Activated T-helper 1 cell treated with anti-CD3 and anti-CD28 coated beads, Interleukin-12 subunit alpha, Interleukin-12 subunit beta, Interleukin-2, Interleukin-4 antibody, amounts not matched to agents 30 ng/mL and 10 ng/mL and 1 ng/mL, durations not matched to agents 14 hours and 24 hours and 36 hours (primary cell): ENCODE results near the gene RANGRF. TPM values are rescaled to one million over a fixed set of nuclear protein-coding genes. Genes with fewer than 3 reads are reported as not detected.
"Not testable (repeated sequence)": the region's sequence is repeated elsewhere in the genome, so short reads cannot be mapped to it uniquely, and the experiment has no call there.

Experiments used
- DNase-seq: peaks from one replicate; pipeline ENCODE4 v3.0.0; 2021; ENCODE audit warnings: low spot score
- H3K27ac Mint-ChIP-seq: one replicate; pipeline ENCODE4 v1.8.0; 2021; ENCODE audit warnings: mild to moderate bottlenecking, mixed read lengths
- H3K27me3 Mint-ChIP-seq: one replicate; pipeline ENCODE4 v1.8.0; 2022; ENCODE audit warnings: mild to moderate bottlenecking, moderate library complexity, mixed read lengths; ENCODE audit not compliant: insufficient read depth
- H3K36me3 Mint-ChIP-seq: one replicate; pipeline ENCODE4 v1.8.0; 2021; ENCODE audit warnings: low read depth, mixed read lengths
- H3K4me1 Mint-ChIP-seq: one replicate; pipeline ENCODE4 v1.8.0; 2021; ENCODE audit warnings: low read depth, mixed read lengths
- H3K4me3 Mint-ChIP-seq: one replicate; pipeline ENCODE4 v1.8.0; 2021; ENCODE audit warnings: mild to moderate bottlenecking, moderate library complexity, mixed read lengths
- H3K9me3 Mint-ChIP-seq: one replicate; pipeline ENCODE4 v1.8.0; 2021; ENCODE audit warnings: mixed read lengths
- intact Hi-C: fragments of 100-400 bp; cut with micrococcal nuclease; formaldehyde crosslinking; loops from one replicate; pipeline ENCODE4 v1.15.1; 2024
- total RNA-seq: library from RNA; stranded (reverse); gene quantifications from 2 replicates; pipeline ENCODE4 v1.2.3, GENCODE V29; 2022

RANGRF gene
- total RNA-seq, result 52.9 and 57.9 TPM in 2 replicates

GRCh38 chr17:8288336-8289102 lies at the start of gene RANGRF:
TSS of gene RANGRF (plus strand) at chr17:8288670. CDS start at chr17:8288789, 119 bp downstream.
- Mint-ChIP-seq H3K4me3 (peak within 1 kb of the TSS; percentile 86), H3K36me3 (peaks cover 11% of the 10 kb centered on the region), H3K27me3 (no peaks in the 10 kb centered on the region), H3K9me3 (no peaks in the 10 kb centered on the region), H3K27ac (peak within 1 kb of the TSS; percentile 92), H3K4me1 (peaks cover 37% of the 10 kb centered on the region)
- intact Hi-C loops, result loop anchor here (1.0 to 2.0 kb wide), 6 partner anchors 12 to 147 kb away; partner anchors contain the start of genes BORCS6, NDEL1, PFAS and RPL26
- DNase-seq, result peak; percentile 85

DNA sequence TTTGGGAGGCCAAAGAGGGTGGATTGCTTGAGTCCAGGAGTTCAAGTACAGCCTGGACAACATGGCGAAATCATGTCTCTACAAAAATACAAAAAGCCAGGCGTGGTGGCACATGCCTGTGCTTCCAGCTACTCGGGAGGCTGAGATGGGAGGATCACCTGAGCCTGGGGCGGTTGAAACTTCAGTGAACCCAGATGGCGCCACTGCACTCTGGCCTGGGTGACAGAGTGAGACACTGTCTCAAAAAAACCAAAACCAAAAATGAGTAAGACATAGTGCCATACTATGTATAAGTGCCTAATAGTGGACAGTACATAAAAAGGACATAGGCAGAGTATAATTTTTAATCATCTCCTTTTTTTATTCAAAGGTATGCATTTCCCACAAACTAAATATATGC lies 44.6 kb upstream of the RANGRF start:
- peaks cover 1% of the 10 kb centered on the region for H3K27me3 Mint-ChIP-seq
- peak overlapping the region; percentile 12 for H3K4me3 Mint-ChIP-seq
- H3K9me3 Mint-ChIP-seq, result peaks cover 3% of the 10 kb centered on the region
- DNase-seq, result no peak
- H3K4me1 Mint-ChIP-seq, result peaks cover 32% of the 10 kb centered on the region
- intact Hi-C loops, result no loop called here
- peaks cover 28% of the 10 kb centered on the region for H3K36me3 Mint-ChIP-seq
- H3K27ac Mint-ChIP-seq, result peak overlapping the region; percentile 50

- H3K9me3 Mint-ChIP-seq, result peaks cover 3% of the 10 kb centered on the region
- no peak overlapping the region for H3K27ac Mint-ChIP-seq
- no peak overlapping the region for H3K4me3 Mint-ChIP-seq
- peaks cover 1% of the 10 kb centered on the region for H3K27me3 Mint-ChIP-seq
- intact Hi-C loops, result loop anchor here (5.0 kb wide), 2 partner anchors 32 to 672 kb away; partner anchors contain the start of gene AURKB
- H3K4me1 Mint-ChIP-seq, result peaks cover 40% of the 10 kb centered on the region
- no peak for DNase-seq
- H3K36me3 Mint-ChIP-seq, result peaks cover 28% of the 10 kb centered on the region
Measured at GRCh38 chr17:8244768-8245167, 43.7 kb upstream of the RANGRF start.

GRCh38 chr17:8248751-8249607 lies 39.5 kb upstream of the RANGRF start, which contains the start of gene PFAS:
TSS of gene PFAS (plus strand) at chr17:8249289. CDS start at chr17:8253938, 4,649 bp downstream.
- H3K4me3 Mint-ChIP-seq, result peak within 1 kb of the TSS; percentile 98
- H3K27me3 Mint-ChIP-seq, result peaks cover 1% of the 10 kb centered on the region
- intact Hi-C loops, result loop anchor here (1.0 to 5.0 kb wide), 7 partner anchors 37 to 677 kb away; partner anchors contain the start of genes ALOXE3, AURKB, RANGRF and RPL26
- H3K36me3 Mint-ChIP-seq, result peaks cover 29% of the 10 kb centered on the region
- peak; percentile 95 for DNase-seq
- peak within 1 kb of the TSS; percentile 100 for H3K27ac Mint-ChIP-seq
- H3K4me1 Mint-ChIP-seq, result peaks cover 40% of the 10 kb centered on the region
- H3K9me3 Mint-ChIP-seq, result peaks cover 3% of the 10 kb centered on the region

GRCh38 chr17:8249621-8250500 lies 38.6 kb upstream of the RANGRF start:
- peak overlapping the region; percentile 98 for H3K4me3 Mint-ChIP-seq
- peaks cover 23% of the 10 kb centered on the region for H3K36me3 Mint-ChIP-seq
- H3K27me3 Mint-ChIP-seq, result peaks cover 1% of the 10 kb centered on the region
- DNase-seq, result no peak
- peak overlapping the region; percentile 100 for H3K27ac Mint-ChIP-seq
- H3K4me1 Mint-ChIP-seq, result peaks cover 36% of the 10 kb centered on the region
- intact Hi-C loops, result loop anchor here (1.0 to 5.0 kb wide), 7 partner anchors 38 to 678 kb away; partner anchors contain the start of genes ALOXE3, AURKB, RANGRF and RPL26
- peaks cover 3% of the 10 kb centered on the region for H3K9me3 Mint-ChIP-seq

DNA sequence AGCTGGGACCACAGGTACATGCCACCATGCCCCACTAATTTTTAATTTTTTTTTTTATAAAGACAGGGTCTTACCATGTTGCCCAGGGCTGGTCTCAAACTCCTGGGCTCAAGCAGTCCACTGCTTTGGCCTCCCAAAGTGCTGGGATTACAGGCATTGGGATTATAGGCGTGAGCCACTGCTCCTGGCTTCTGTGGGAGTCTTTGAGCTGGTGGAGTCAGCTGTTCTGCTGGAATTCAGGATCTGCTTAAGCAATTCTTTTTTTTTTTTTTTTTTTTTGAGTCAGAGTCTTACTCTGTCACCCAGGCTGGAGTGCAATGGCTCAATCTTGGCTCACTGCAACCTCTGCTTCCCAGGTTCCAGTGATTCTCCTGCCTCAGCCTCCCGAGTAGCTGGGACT lies 37.1 kb upstream of the RANGRF start:
- peaks cover 24% of the 10 kb centered on the region for H3K4me1 Mint-ChIP-seq
- H3K9me3 Mint-ChIP-seq, DNase-seq, intact Hi-C loops, H3K27ac Mint-ChIP-seq, H3K27me3 Mint-ChIP-seq, H3K4me3 Mint-ChIP-seq: not testable (repeated sequence)
- H3K36me3 Mint-ChIP-seq, result peaks cover 23% of the 10 kb centered on the region

- peaks cover 31% of the 10 kb centered on the region for H3K36me3 Mint-ChIP-seq
- H3K27me3 Mint-ChIP-seq, result no peaks in the 10 kb centered on the region
- H3K27ac Mint-ChIP-seq, result no peak overlapping the region
- H3K4me1 Mint-ChIP-seq, result peaks cover 20% of the 10 kb centered on the region
- intact Hi-C loops, result no loop called here
- no peak overlapping the region for H3K4me3 Mint-ChIP-seq
- H3K9me3 Mint-ChIP-seq, result no peaks in the 10 kb centered on the region
- no peak for DNase-seq
Measured at GRCh38 chr17:8253801-8254200, 34.7 kb upstream of the RANGRF start.

DNA sequence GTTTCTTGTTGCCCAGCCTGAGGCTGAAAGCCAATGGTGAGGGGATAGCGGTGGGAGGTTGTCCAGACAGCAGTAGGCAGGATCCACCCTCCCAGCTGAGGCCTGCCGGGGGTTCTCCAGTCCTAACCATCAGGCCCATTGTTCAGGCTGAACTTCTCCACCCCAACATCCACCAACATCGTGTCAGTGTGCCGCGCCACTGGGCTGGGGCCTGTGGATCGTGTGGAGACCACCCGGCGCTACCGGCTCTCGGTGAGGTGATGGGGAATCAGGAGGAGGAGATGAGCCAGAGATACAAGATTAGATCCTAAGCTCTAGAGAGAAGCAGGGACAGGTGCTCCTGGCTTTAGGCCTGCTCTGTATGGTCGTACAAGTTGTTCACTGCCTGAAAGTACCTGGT lies 33.6 kb upstream of the RANGRF start:
- intact Hi-C loops, result no loop called here
- H3K27me3 Mint-ChIP-seq, result no peaks in the 10 kb centered on the region

GRCh38 chr17:8255499-8255898 lies 33.0 kb upstream of the RANGRF start:
- H3K27ac Mint-ChIP-seq, result no peak overlapping the region
- no peaks in the 10 kb centered on the region for H3K27me3 Mint-ChIP-seq
- H3K9me3 Mint-ChIP-seq, result no peaks in the 10 kb centered on the region
- peaks cover 4% of the 10 kb centered on the region for H3K4me1 Mint-ChIP-seq
- no peak overlapping the region for H3K4me3 Mint-ChIP-seq
- H3K36me3 Mint-ChIP-seq, result peaks cover 23% of the 10 kb centered on the region
- intact Hi-C loops, result no loop called here
- no peak for DNase-seq

More for the DNA sequence above, 33.6 kb upstream of the RANGRF start:
- Mint-ChIP-seq H3K4me1 (peaks cover 10% of the 10 kb centered on the region), H3K4me3 (no peak overlapping the region), H3K36me3 (peaks cover 29% of the 10 kb centered on the region), H3K27ac (no peak overlapping the region), H3K9me3 (no peaks in the 10 kb centered on the region)
- DNase-seq, result no peak

DNA sequence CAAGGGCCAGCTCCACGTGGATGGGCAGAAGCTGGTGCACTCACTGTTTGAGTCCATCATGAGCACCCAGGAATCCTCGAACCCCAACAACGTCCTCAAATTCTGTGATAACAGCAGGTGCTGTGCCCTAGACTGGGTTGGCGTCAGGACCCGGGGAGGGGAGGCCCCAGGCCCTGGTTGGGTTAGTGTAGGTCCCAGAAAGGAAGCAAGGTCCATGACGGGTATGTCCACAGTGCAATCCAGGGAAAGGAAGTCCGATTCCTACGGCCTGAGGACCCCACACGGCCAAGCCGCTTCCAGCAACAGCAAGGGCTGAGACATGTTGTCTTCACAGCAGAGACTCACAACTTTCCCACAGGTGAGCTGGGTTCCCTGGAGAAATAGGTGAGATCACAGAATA lies 32.2 kb upstream of the RANGRF start:
- Mint-ChIP-seq H3K4me1 (no peaks in the 10 kb centered on the region), H3K27ac (no peak overlapping the region), H3K4me3 (no peak overlapping the region), H3K36me3 (peaks cover 26% of the 10 kb centered on the region), H3K27me3 (no peaks in the 10 kb centered on the region), H3K9me3 (no peaks in the 10 kb centered on the region)
- intact Hi-C loops, result no loop called here
- DNase-seq, result no peak

DNA sequence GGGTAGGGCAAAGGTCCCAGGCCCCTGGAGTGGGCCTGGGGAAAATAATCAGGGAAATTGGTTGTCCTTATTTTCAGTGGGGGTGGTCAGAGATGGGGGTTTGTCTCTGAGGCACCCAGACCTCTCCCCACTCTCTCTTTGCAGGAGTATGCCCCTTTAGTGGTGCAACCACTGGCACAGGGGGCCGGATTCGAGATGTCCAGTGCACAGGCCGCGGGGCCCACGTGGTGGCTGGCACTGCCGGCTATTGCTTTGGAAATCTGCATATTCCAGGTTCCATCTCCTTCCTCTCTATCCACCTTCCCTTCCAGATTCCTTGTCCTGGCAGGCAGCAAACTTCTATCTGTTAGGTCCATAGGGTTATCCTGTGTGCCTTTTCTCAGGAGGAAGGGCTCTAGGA lies 31.8 kb upstream of the RANGRF start:
- Mint-ChIP-seq H3K9me3 (no peaks in the 10 kb centered on the region), H3K27me3 (no peaks in the 10 kb centered on the region), H3K36me3 (peaks cover 26% of the 10 kb centered on the region), H3K27ac (no peak overlapping the region), H3K4me1 (no peaks in the 10 kb centered on the region), H3K4me3 (no peak overlapping the region)
- intact Hi-C loops, result no loop called here
- no peak for DNase-seq

DNA sequence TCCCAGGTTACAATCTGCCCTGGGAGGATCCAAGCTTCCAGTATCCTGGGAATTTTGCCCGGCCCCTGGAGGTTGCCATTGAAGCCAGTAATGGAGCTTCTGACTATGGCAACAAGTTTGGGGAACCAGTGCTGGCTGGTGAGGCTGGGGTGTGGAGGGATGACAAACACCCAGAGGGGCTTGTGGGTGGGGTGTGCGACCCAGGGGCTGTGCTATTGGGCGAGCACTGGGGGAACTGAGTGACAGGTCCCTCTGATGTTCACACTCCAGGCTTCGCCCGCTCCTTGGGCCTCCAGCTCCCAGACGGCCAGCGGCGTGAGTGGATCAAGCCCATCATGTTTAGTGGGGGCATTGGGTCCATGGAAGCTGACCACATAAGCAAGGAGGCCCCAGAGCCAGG lies 30.7 kb upstream of the RANGRF start:
- Mint-ChIP-seq H3K4me3 (no peak overlapping the region), H3K36me3 (peaks cover 32% of the 10 kb centered on the region), H3K4me1 (no peaks in the 10 kb centered on the region), H3K27me3 (no peaks in the 10 kb centered on the region), H3K27ac (no peak overlapping the region), H3K9me3 (no peaks in the 10 kb centered on the region)
- DNase-seq, result no peak
- intact Hi-C loops, result no loop called here
